Measurements from ENCODE around the gene RNF145. TPM values are rescaled to one million over a fixed set of nuclear protein-coding genes. Genes with fewer than 3 reads are reported as not detected.

RNF145 gene
- total and polyA plus RNA-seq, 7 donors = 6.5 to 91.0 (median 39.3) TPM

GRCh38 chr5:159206818-159207217 is 2.5 kb downstream of the RNF145 start:
- DNase-seq = no peak
- TF ChIP-seq CTCF (IDR thresholded peaks at IDR 0.05) (no peak), POLR2AphosphoS5 (IDR thresholded peaks at IDR 0.05) (no peak), POLR2A (IDR thresholded peaks at IDR 0.05) (no peak), EP300 (IDR thresholded peaks at IDR 0.05) (no peak)
- H3K4me3 ChIP-seq = peak overlapping the region in 3 of 4 donors; percentile 85 to 99 (median 86)
- no peaks in the 10 kb centered on the region for H3K9me3 ChIP-seq
- 24 to 25% methylated on average over 2 of the region's 2 CpGs for WGBS, 2 donors
- no peaks in the 10 kb centered on the region for H3K27me3 ChIP-seq
- H3K27ac ChIP-seq = peak overlapping the region; percentile 95 to 97 (median 96)
- peaks cover 0 to 62% (median 52%) of the 10 kb centered on the region in 4 donors for H3K4me1 ChIP-seq
- intact Hi-C loops (cut with DNase I) = loop anchor here (5.0 kb wide), 1 partner anchor 800 kb away; the partner anchor contains the start of gene TTC1
- no peaks in the 10 kb centered on the region for H3K36me3 ChIP-seq

GRCh38 chr5:159206368-159206767 is 3.0 kb downstream of the RNF145 start:
- Histone ChIP-seq H3K9me3 (no peaks in the 10 kb centered on the region), H3K27me3 (no peaks in the 10 kb centered on the region), H3K27ac (peak overlapping the region; percentile 95 to 97 (median 96)), H3K4me3 (peak overlapping the region in 2 of 4 donors; percentile 86 to 99), H3K4me1 (peaks cover 0 to 67% (median 52%) of the 10 kb centered on the region in 4 donors), H3K36me3 (no peaks in the 10 kb centered on the region)
- intact Hi-C loops (cut with DNase I) = loop anchor here (5.0 kb wide), 1 partner anchor 801 kb away; the partner anchor contains the start of gene TTC1
- DNase-seq = no peak
- TF ChIP-seq POLR2A (IDR thresholded peaks at IDR 0.05) (no peak), POLR2AphosphoS5 (IDR thresholded peaks at IDR 0.05) (no peak), CTCF (IDR thresholded peaks at IDR 0.05) (no peak), EP300 (IDR thresholded peaks at IDR 0.05) (no peak)
- 9 to 17% methylated on average over 2 of the region's 2 CpGs for WGBS, 2 donors

- H3K4me3 ChIP-seq = no peak overlapping the region
- H3K36me3 ChIP-seq = no peaks in the 10 kb centered on the region
- H3K27me3 ChIP-seq = no peaks in the 10 kb centered on the region
- no peak for TF ChIP-seq POLR2AphosphoS5 (IDR thresholded peaks at IDR 0.05)
- TF ChIP-seq EP300 (IDR thresholded peaks at IDR 0.05) = no peak
- no peak for TF ChIP-seq POLR2A (IDR thresholded peaks at IDR 0.05)
- no peak for TF ChIP-seq CTCF (IDR thresholded peaks at IDR 0.05)
- no peak for DNase-seq
- peak overlapping the region in 2 of 4 donors; percentile 95 to 97 for H3K27ac ChIP-seq
- WGBS, 2 donors = 77 to 81% methylated on average over 2 of the region's 2 CpGs
- no peaks in the 10 kb centered on the region for H3K9me3 ChIP-seq
- H3K4me1 ChIP-seq = peaks cover 0 to 60% (median 45%) of the 10 kb centered on the region in 4 donors
- intact Hi-C loops (cut with DNase I) = no loop called here
Measured at GRCh38 chr5:159203351-159203750, 6.0 kb downstream of the RNF145 start.

GRCh38 chr5:159202151-159202550 is 7.2 kb downstream of the RNF145 start:
- H3K4me3 ChIP-seq = no peak overlapping the region
- H3K4me1 ChIP-seq = peaks cover 0 to 56% (median 42%) of the 10 kb centered on the region in 4 donors
- no peaks in the 10 kb centered on the region for H3K27me3 ChIP-seq
- no peak for DNase-seq
- peaks cover 0 to 9% (median 2%) of the 10 kb centered on the region in 4 donors for H3K36me3 ChIP-seq
- no peak for TF ChIP-seq POLR2A (IDR thresholded peaks at IDR 0.05)
- no peak for TF ChIP-seq POLR2AphosphoS5 (IDR thresholded peaks at IDR 0.05)
- TF ChIP-seq CTCF (IDR thresholded peaks at IDR 0.05) = no peak
- no peak for TF ChIP-seq EP300 (IDR thresholded peaks at IDR 0.05)
- no peak overlapping the region for H3K27ac ChIP-seq
- intact Hi-C loops (cut with DNase I) = no loop called here
- H3K9me3 ChIP-seq = no peaks in the 10 kb centered on the region
- 77 to 79% methylated on average over 4 of the region's 4 CpGs for WGBS, 2 donors

- no peak overlapping the region for H3K27ac ChIP-seq
- H3K4me1 ChIP-seq = peaks cover 0 to 33% (median 21%) of the 10 kb centered on the region in 4 donors
Measured at GRCh38 chr5:159199780-159200179, 9.6 kb downstream of the RNF145 start.

More at GRCh38 chr5:159199780-159200179, 9.6 kb downstream of the RNF145 start:
- TF ChIP-seq CTCF (IDR thresholded peaks at IDR 0.05) = no peak
- no peak for TF ChIP-seq EP300 (IDR thresholded peaks at IDR 0.05)
- no peak for TF ChIP-seq POLR2A (IDR thresholded peaks at IDR 0.05)
- TF ChIP-seq POLR2AphosphoS5 (IDR thresholded peaks at IDR 0.05) = no peak
- Histone ChIP-seq H3K27me3 (no peaks in the 10 kb centered on the region), H3K36me3 (peaks cover 0 to 9% (median 2%) of the 10 kb centered on the region in 4 donors), H3K4me3 (no peak overlapping the region), H3K9me3 (no peaks in the 10 kb centered on the region)
- DNase-seq = no peak
- intact Hi-C loops (cut with DNase I) = no loop called here
- WGBS, 2 donors = 90 to 93% methylated on average over 2 of the region's 2 CpGs
